GM12891 (cell line): Measurements from ENCODE around the gene OR2T29.

Experiments
- POLR2A ChIP-seq: IDR thresholded peaks from 2 replicates; pipeline ENCODE4 v1.6.1; 2011; ENCODE audit warnings: low read depth, low read length, control low read depth
- POLR2AphosphoS5 ChIP-seq: IDR thresholded peaks from 2 replicates; pipeline ENCODE4 v1.6.1; 2011; ENCODE audit warnings: low read depth, low read length, control low read depth
- POU2F2 ChIP-seq: IDR thresholded peaks from 2 replicates; pipeline ENCODE4 v1.6.1; 2011; ENCODE audit warnings: low read depth, mild to moderate bottlenecking, control low read depth, low read length, moderate library complexity
- SPI1 ChIP-seq: IDR thresholded peaks from 2 replicates; pipeline ENCODE4 v1.6.1; 2011; ENCODE audit warnings: low read depth, low read length, control low read depth
- TAF1 ChIP-seq: IDR thresholded peaks from 2 replicates; pipeline ENCODE4 v1.6.1; 2011; ENCODE audit warnings: low read depth, low read length, control low read depth

DNA sequence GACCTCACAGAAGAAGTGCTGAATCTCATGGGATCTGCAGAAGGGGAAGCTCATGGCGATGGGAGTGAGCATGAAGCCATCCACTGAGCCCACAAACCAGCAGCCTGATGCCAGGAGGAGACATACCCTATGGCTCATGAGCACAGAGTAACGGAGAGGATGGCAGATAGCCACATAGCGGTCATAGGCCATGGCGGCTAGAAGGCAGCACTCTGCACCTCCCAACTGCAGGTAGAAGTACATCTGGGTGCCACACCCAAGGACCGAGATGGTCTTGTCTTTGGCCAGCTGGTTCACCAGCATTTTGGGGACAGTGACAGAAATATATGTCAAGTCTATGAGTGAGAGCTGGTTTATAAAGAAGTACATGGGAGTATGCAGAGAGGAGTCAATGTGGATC lies 30.7 kb upstream of the OR2T29 start:
- TF ChIP-seq SPI1 (no peak), POLR2A (no peak), POLR2AphosphoS5 (no peak), TAF1 (no peak), POU2F2 (no peak)
